Peyer's patch (tissue), 4 donors: ENCODE measurements around the gene RGS19.

Experiments
- CTCF ChIP-seq, 6 experiments: fragments of 450-650 bp in 4 of 6; fragments of 200-600 bp in 2 of 6; sonication (generic) in 1 of 6; IDR thresholded peaks; one replicate each; pipeline ENCODE4 v1.5.1; 2017 to 2019; ENCODE audit warnings: antibody characterized with exemption in 6 of 6, mild to moderate bottlenecking in 3 of 6, moderate library complexity in 1 of 6
- POLR2A ChIP-seq, 2 donors: fragments of 450-650 bp; IDR thresholded peaks; one replicate each; pipeline ENCODE4 v1.5.1; 2017; ENCODE audit warnings: antibody characterized with exemption in 2 of 2, mild to moderate bottlenecking in 2 of 2, moderate library complexity in 2 of 2

DNA sequence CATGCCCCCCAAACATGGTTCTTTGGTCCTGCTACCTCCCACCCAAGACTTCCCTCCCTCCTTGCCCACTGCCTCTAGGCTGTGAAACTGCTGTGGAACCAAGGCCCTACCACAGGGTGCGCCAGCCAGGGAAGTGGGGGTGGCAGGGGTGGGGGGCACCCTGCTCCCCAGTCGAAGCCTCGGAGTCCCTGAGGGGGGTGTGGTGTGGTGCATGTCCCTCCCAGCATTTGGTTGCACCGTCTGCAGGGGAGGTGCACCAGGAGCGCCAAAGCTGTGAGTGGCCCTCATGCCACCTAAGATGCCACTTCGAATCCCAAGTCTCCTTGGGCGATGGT lies 1.8 kb downstream of the RGS19 start:
- TF ChIP-seq CTCF (IDR thresholded peaks at IDR 0.05) (no peak), POLR2A (IDR thresholded peaks at IDR 0.05) (no peak)
